Endodermal cell (in vitro differentiated cells): ENCODE results near the gene EIF4EBP3. TPM values are rescaled to one million over a fixed set of nuclear protein-coding genes. Genes with fewer than 3 reads are reported as not detected.

Experiments used
- DNase-seq: peaks from one replicate; pipeline ENCODE4 v3.0.0-alpha.2; 2017
- H3K27ac ChIP-seq: 2 replicates; pipeline ENCODE4 v1.5.1; 2013; ENCODE audit warnings: mild to moderate bottlenecking, low read depth, low read length, moderate library complexity
- H3K27me3 ChIP-seq: 2 replicates; pipeline ENCODE4 v1.6.1; 2013; ENCODE audit warnings: mild to moderate bottlenecking, low read length, moderate library complexity; ENCODE audit not compliant: insufficient read depth, control insufficient read depth, poor library complexity, severe bottlenecking
- H3K36me3 ChIP-seq: 2 replicates; pipeline ENCODE4 v1.7.0; 2013; ENCODE audit warnings: mild to moderate bottlenecking, low read length, moderate library complexity; ENCODE audit not compliant: control insufficient read depth, insufficient read depth
- H3K4me1 ChIP-seq: one replicate; pipeline ENCODE4 v1.7.0; 2013; ENCODE audit warnings: low read length; ENCODE audit not compliant: control insufficient read depth, insufficient read depth
- H3K4me3 ChIP-seq: 2 replicates; pipeline ENCODE4 v1.5.1; 2013; ENCODE audit warnings: mild to moderate bottlenecking, low read length, moderate library complexity
- H3K9ac ChIP-seq: 2 replicates; pipeline ENCODE4 v1.6.1; 2013; ENCODE audit warnings: mild to moderate bottlenecking, low read length, moderate library complexity; ENCODE audit not compliant: poor library complexity, severe bottlenecking; ENCODE audit errors: extremely low read depth
- H3K9me3 ChIP-seq: 2 replicates; pipeline ENCODE4 v1.6.1; 2013; ENCODE audit warnings: mild to moderate bottlenecking, low read length, moderate library complexity; ENCODE audit not compliant: control insufficient read depth
- H3K27ac Mint-ChIP-seq: 2 replicates; pipeline ENCODE4 v1.8.0; 2020; ENCODE audit warnings: mixed read lengths
- H3K27me3 Mint-ChIP-seq: 2 replicates; pipeline ENCODE4 v1.8.0; 2021; ENCODE audit warnings: mild to moderate bottlenecking, mixed read lengths; ENCODE audit not compliant: insufficient read depth
- H3K36me3 Mint-ChIP-seq: 2 replicates; pipeline ENCODE4 v1.8.0; 2020; ENCODE audit warnings: low read depth, mixed read lengths
- H3K4me1 Mint-ChIP-seq: 2 replicates; pipeline ENCODE4 v1.8.0; 2020; ENCODE audit warnings: mixed read lengths
- H3K4me3 Mint-ChIP-seq: 2 replicates; pipeline ENCODE4 v1.8.0; 2020; ENCODE audit warnings: mild to moderate bottlenecking, moderate library complexity, mixed read lengths
- H3K9me3 Mint-ChIP-seq: 2 replicates; pipeline ENCODE4 v1.8.0; 2020; ENCODE audit warnings: mild to moderate bottlenecking, mixed read lengths
- WGBS, 2 experiments: methylation state at CpG; one replicate each; pipeline versions ENCODE4 v1.1.5 to v1.1.7; 2013; ENCODE audit warnings: missing lambda C conversion rate in 2 of 2, mixed read lengths in 1 of 2; ENCODE audit not compliant: insufficient coverage in 1 of 2, insufficient read length in 1 of 2; 5-methylcytosine and 5-hydroxymethylcytosine counted together
- total RNA-seq, 2 donors: library from RNA; stranded (reverse); fragmentation: NEBNext Ultra II Directional in 1 of 2; extraction: Animal tissue kit (Norgen Biotek cat#: 25700) in 1 of 2; gene quantifications; 2 replicates in 1 of 2; 3 replicates in 1 of 2; pipeline ENCODE4 v1.2.1, GENCODE V29; 2021
- TF ChIP-seq, protein P1 (sequence below): fragments of 200-600 bp; sonication (generic); conservative IDR thresholded peaks from 2 replicates; pipeline ENCODE4 v1.5.0; 2021; ENCODE audit warnings: antibody characterized with exemption, mild to moderate bottlenecking

The EIF4EBP3 gene
- total RNA-seq, 2 donors from 2014 or later: 5.1 to 6.3 TPM

DNA sequence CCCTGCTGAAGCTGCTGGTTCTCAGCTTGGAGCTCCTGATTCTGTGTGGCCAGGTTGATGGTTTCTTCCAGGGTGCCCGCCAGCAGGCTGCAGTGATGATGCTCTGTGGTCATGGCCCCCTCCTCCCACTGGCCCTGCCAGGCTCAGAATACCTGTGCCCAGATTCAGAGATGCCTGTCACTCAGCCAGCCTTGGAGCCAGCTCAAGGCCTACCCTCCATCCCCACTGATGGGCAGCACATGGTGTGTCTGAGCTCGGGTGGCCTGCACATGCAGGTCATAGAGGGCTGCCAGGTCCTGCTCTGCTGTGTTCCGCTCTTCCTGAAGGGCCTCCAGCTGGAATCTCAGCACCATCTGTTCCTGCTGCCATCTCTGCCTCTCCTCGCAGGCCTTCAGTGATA, 22.6 kb downstream of the EIF4EBP3 start:
- no peak for DNase-seq
- Histone ChIP-seq H3K4me3 (no peak overlapping the region), H3K27me3 (no peaks in the 10 kb centered on the region), H3K9ac (no peak overlapping the region), H3K27ac (no peak overlapping the region), H3K9me3 (peaks cover 3% of the 10 kb centered on the region), H3K36me3 (peaks cover 29% of the 10 kb centered on the region), H3K4me1 (peaks cover 15% of the 10 kb centered on the region)
- Mint-ChIP-seq H3K4me1 (peaks cover 24% of the 10 kb centered on the region), H3K9me3 (no peaks in the 10 kb centered on the region), H3K27me3 (no peaks in the 10 kb centered on the region), H3K27ac (no peak overlapping the region), H3K36me3 (peaks cover 20% of the 10 kb centered on the region), H3K4me3 (no peak overlapping the region)
- TF ChIP-seq, protein P1, sequence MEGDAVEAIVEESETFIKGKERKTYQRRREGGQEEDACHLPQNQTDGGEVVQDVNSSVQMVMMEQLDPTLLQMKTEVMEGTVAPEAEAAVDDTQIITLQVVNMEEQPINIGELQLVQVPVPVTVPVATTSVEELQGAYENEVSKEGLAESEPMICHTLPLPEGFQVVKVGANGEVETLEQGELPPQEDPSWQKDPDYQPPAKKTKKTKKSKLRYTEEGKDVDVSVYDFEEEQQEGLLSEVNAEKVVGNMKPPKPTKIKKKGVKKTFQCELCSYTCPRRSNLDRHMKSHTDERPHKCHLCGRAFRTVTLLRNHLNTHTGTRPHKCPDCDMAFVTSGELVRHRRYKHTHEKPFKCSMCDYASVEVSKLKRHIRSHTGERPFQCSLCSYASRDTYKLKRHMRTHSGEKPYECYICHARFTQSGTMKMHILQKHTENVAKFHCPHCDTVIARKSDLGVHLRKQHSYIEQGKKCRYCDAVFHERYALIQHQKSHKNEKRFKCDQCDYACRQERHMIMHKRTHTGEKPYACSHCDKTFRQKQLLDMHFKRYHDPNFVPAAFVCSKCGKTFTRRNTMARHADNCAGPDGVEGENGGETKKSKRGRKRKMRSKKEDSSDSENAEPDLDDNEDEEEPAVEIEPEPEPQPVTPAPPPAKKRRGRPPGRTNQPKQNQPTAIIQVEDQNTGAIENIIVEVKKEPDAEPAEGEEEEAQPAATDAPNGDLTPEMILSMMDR: no peak
- WGBS, 2 experiments: 95 to 100% methylated on average over 4 of the region's 4 CpGs

DNA sequence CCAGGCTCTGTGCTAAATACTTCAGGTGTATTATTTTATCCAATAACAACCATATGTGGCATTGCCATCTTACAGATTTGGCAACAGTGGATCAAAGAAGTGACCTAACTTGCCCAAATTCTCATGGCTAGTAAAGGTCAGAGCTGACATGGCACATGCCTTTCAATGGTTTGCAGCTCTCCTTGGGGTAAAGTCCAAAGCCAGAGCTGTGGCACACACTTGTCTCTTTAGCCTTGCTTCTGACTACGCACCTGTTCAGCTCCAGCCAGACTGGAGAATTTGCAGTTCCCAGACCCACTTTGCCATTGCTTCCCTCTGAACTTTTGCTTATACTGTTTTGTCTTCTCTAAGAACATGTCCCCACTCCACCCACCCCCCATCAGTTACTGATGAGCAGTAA, 23.0 kb downstream of the EIF4EBP3 start:
- no peak overlapping the region for H3K4me3 Mint-ChIP-seq
- H3K27me3 ChIP-seq: no peaks in the 10 kb centered on the region
- DNase-seq: no peak
- peaks cover 24% of the 10 kb centered on the region for H3K4me1 Mint-ChIP-seq
- peaks cover 2% of the 10 kb centered on the region for H3K9me3 Mint-ChIP-seq
- peaks cover 29% of the 10 kb centered on the region for H3K36me3 ChIP-seq
- no peak overlapping the region for H3K27ac Mint-ChIP-seq
- no peak overlapping the region for H3K9ac ChIP-seq
- no peak overlapping the region for H3K27ac ChIP-seq
- no peaks in the 10 kb centered on the region for H3K27me3 Mint-ChIP-seq
- H3K4me3 ChIP-seq: no peak overlapping the region
- TF ChIP-seq, protein P1: no peak
- WGBS, 2 experiments: 94 to 100% methylated on average over 1 of the region's 1 CpG
- peaks cover 3% of the 10 kb centered on the region for H3K9me3 ChIP-seq
- peaks cover 20% of the 10 kb centered on the region for H3K36me3 Mint-ChIP-seq
- H3K4me1 ChIP-seq: peaks cover 14% of the 10 kb centered on the region

DNA sequence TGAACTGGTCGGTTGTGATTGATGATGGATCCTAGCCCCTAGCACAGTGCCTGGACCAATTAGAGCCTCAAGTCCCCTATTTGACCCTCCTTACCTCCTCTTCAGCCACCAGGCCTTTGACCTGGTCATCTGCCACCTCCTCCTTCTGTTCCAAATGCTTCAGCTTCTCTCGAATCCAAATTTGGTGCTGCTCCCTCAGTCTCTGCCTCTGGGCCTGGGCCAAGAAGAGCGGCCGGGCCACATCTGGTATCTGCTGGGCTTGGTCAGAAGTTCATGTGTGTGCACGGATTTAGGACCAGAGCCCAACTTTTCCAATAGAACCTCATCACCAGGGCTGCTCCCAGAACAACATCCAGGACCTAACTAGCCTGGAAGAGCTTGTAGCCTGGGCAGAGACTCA, 23.6 kb downstream of the EIF4EBP3 start:
- Mint-ChIP-seq H3K9me3 (peaks cover 4% of the 10 kb centered on the region), H3K4me1 (peaks cover 18% of the 10 kb centered on the region), H3K36me3 (peaks cover 18% of the 10 kb centered on the region), H3K4me3 (no peak overlapping the region), H3K27me3 (no peaks in the 10 kb centered on the region), H3K27ac (no peak overlapping the region)
- TF ChIP-seq, protein P1: no peak
- peaks cover 25% of the 10 kb centered on the region for H3K36me3 ChIP-seq
- DNase-seq: no peak
- H3K4me3 ChIP-seq: no peak overlapping the region
- peaks cover 5% of the 10 kb centered on the region for H3K9me3 ChIP-seq
- no peaks in the 10 kb centered on the region for H3K27me3 ChIP-seq
- H3K27ac ChIP-seq: no peak overlapping the region
- H3K9ac ChIP-seq: no peak overlapping the region
- peaks cover 9% of the 10 kb centered on the region for H3K4me1 ChIP-seq
- 90% methylated on average over 5 of the region's 5 CpGs; no CpG with 5 or more reads in 1 of the 2 experiments for WGBS, 2 experiments
